ENCODE data around the gene POLD1.

DNA sequence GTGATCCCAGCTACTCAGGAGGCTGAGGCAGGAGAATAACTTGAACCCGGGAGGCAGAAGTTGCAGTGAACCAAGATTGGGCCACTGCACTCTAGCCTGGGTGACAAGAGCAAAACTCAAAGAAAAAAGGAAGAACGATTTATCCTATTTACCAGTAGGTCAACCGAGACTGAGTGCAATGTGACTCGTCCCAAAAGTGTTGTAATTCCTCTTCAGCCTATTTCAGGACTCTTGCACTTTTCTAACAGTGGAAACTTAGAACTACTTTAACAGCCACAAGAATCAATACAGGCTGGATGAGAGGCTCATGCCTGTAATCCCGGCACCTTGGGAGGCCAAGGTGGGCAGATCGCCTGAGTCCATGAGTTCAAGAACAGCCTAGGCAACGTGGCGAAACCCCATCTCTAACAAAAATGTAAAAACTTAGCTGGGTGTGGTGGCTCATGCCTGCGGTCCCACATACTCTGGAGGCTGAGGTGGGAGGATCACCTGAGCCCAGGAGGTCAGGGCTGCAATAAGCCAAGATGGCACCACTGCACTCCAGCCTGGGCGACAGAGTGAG is 12.2 kb upstream of the POLD1 start:
- TF ChIP-seq CTCF (IDR thresholded peaks at IDR 0.05; ENCODE audit: poor library complexity) (no peak), EZH2 (IDR thresholded peaks at IDR 0.05; ENCODE audit: borderline replicate concordance) (no peak), EZH2phosphoT487 (IDR thresholded peaks at IDR 0.05; ENCODE audit: low read depth, severe bottlenecking, unreplicated experiment) (no peak)

Measured in hepatocyte (in vitro differentiated cells).